ENCODE data around the gene METTL22.

The METTL22 gene

GRCh38 chr16:8667492-8667891, 46.0 kb downstream of the METTL22 start:
- H2AFZ ChIP-seq (ENCODE audit: low read length), result no peak overlapping the region
- no peaks in the 10 kb centered on the region for H3K9me2 ChIP-seq (replicated peaks; ENCODE audit: low read depth, low read length)
- no peak overlapping the region for H3K9ac ChIP-seq (ENCODE audit: low read depth, low read length, poor library complexity, severe bottlenecking)
- no peaks in the 10 kb centered on the region for H4K20me1 ChIP-seq (ENCODE audit: insufficient read depth, low read length, poor library complexity, severe bottlenecking)
- H3K4me1 ChIP-seq (ENCODE audit: insufficient read depth, low read length, poor library complexity, severe bottlenecking), result no peaks in the 10 kb centered on the region
- H3K27me3 ChIP-seq (ENCODE audit: insufficient read depth, low read length, poor library complexity, severe bottlenecking), result no peaks in the 10 kb centered on the region
- H3K4me3 ChIP-seq (ENCODE audit: low read length, poor library complexity, severe bottlenecking), result no peak overlapping the region
- H3F3A ChIP-seq (ENCODE audit: low read depth), result no peaks in the 10 kb centered on the region
- H3K79me2 ChIP-seq (ENCODE audit: insufficient read depth, low read length), result no peaks in the 10 kb centered on the region
- no peak overlapping the region for H3K4me2 ChIP-seq (ENCODE audit: low read depth, low read length, poor library complexity, severe bottlenecking)
- TF ChIP-seq CTCF (conservative IDR thresholded peaks at IDR 0.05; ENCODE audit: low read length) (no peak), EZH2phosphoT487 (IDR thresholded peaks at IDR 0.05; ENCODE audit: borderline replicate concordance) (no peak)
- no peaks in the 10 kb centered on the region for H3K9me3 ChIP-seq (ENCODE audit: insufficient read depth, low read depth, low read length)
- H3K36me3 ChIP-seq (ENCODE audit: insufficient read depth, low read length), result no peaks in the 10 kb centered on the region

DNA sequence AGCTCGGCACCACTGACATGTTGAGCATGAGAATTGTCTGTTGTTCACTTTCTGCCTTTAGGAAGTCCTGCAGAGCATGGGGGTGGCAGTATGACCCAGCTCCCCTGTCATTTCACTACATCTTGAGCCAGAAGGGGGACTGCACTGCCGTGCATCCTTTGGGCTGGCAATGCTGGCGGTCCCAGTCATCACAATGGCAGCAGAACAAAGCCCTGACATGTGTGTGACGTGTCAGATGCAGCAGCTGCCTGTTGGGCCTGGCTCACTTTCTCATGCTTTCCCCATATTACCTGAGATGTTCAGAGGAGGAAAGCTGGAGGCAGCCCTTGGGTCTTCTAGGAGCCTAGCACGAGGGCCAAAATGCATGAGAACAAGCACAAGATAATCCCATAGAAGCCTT, 46.6 kb downstream of the METTL22 start:
- H4K20me1 ChIP-seq (ENCODE audit: insufficient read depth, low read length, poor library complexity, severe bottlenecking), result no peaks in the 10 kb centered on the region
- H3K79me2 ChIP-seq (ENCODE audit: insufficient read depth, low read length), result no peaks in the 10 kb centered on the region
- no peaks in the 10 kb centered on the region for H3K27me3 ChIP-seq (ENCODE audit: insufficient read depth, low read length, poor library complexity, severe bottlenecking)
- no peak for TF ChIP-seq EZH2phosphoT487 (IDR thresholded peaks at IDR 0.05; ENCODE audit: borderline replicate concordance)
- no peak for TF ChIP-seq CTCF (conservative IDR thresholded peaks at IDR 0.05; ENCODE audit: low read length)
- H3K4me2 ChIP-seq (ENCODE audit: low read depth, low read length, poor library complexity, severe bottlenecking), result no peak overlapping the region
- H3K4me3 ChIP-seq (ENCODE audit: low read length, poor library complexity, severe bottlenecking), result no peak overlapping the region
- no peak overlapping the region for H2AFZ ChIP-seq (ENCODE audit: low read length)
- H3F3A ChIP-seq (ENCODE audit: low read depth), result no peaks in the 10 kb centered on the region
- H3K9ac ChIP-seq (ENCODE audit: low read depth, low read length, poor library complexity, severe bottlenecking), result no peak overlapping the region
- no peaks in the 10 kb centered on the region for H3K36me3 ChIP-seq (ENCODE audit: insufficient read depth, low read length)
- no peaks in the 10 kb centered on the region for H3K9me2 ChIP-seq (replicated peaks; ENCODE audit: low read depth, low read length)
- H3K4me1 ChIP-seq (ENCODE audit: insufficient read depth, low read length, poor library complexity, severe bottlenecking), result no peaks in the 10 kb centered on the region
- no peaks in the 10 kb centered on the region for H3K9me3 ChIP-seq (ENCODE audit: insufficient read depth, low read depth, low read length)

DNA sequence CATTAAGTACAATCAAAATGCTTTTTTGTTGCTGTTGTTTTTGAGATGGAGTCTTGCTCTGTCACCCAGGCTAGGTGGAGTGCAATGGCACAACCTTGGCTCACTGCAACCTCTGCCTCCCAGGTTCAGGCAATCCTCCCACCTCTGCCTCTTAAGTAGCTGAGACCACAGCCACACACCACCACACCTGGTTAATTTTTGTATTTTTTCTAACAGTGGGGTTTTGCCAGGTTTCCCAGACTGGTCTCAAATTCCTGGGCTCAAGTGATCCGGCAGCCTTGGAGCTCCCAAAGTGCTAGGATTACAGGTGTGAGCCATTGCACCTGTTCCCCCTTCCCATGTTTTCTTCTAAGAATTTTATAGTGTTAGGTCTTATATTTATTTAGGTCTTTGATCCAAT, 48.0 kb downstream of the METTL22 start:
- Histone ChIP-seq H3K36me3 (ENCODE audit: insufficient read depth, low read length) (no peaks in the 10 kb centered on the region), H3K9me3 (ENCODE audit: insufficient read depth, low read depth, low read length) (no peaks in the 10 kb centered on the region), H3K4me1 (ENCODE audit: insufficient read depth, low read length, poor library complexity, severe bottlenecking) (no peaks in the 10 kb centered on the region), H2AFZ (ENCODE audit: low read length) (no peak overlapping the region), H3K79me2 (ENCODE audit: insufficient read depth, low read length) (no peaks in the 10 kb centered on the region), H3K4me3 (ENCODE audit: low read length, poor library complexity, severe bottlenecking) (no peak overlapping the region), H3K4me2 (ENCODE audit: low read depth, low read length, poor library complexity, severe bottlenecking) (no peak overlapping the region), H3K27me3 (ENCODE audit: insufficient read depth, low read length, poor library complexity, severe bottlenecking) (no peaks in the 10 kb centered on the region), H3K9ac (ENCODE audit: low read depth, low read length, poor library complexity, severe bottlenecking) (no peak overlapping the region), H3K9me2 (replicated peaks; ENCODE audit: low read depth, low read length) (no peaks in the 10 kb centered on the region), H4K20me1 (ENCODE audit: insufficient read depth, low read length, poor library complexity, severe bottlenecking) (no peaks in the 10 kb centered on the region), H3F3A (ENCODE audit: low read depth) (no peaks in the 10 kb centered on the region)
- TF ChIP-seq CTCF (conservative IDR thresholded peaks at IDR 0.05; ENCODE audit: low read length) (no peak), EZH2phosphoT487 (IDR thresholded peaks at IDR 0.05; ENCODE audit: borderline replicate concordance) (no peak)

All from Loucy (cell line).